ENCODE measurements around the gene RFC3.
A peak's percentile ranks its signal among the peaks of the same experiment; 100 is the strongest.

Gene RFC3

GRCh38 chr13:33815011-33815550, 2.9 kb upstream of the RFC3 start:
- no peak for DNase-seq

DNA sequence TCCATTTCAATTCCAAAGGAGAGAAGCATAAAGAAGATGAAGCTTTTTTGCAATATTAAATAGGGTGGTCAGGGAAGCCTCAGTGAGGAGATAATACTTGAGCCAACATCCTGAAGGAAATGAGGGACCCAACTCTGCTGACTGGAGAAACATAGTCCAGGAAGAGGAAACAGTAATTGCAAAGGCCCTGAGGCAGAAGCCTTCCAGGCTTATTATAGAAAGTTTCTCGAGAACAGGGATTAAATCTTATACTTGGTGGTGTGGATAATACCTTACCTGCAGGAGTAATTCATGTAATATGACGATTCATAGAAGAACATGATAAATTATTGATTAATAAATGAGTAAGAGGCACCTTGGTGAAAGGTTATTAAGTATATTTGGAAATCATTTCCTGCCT, 1.0 kb upstream of the RFC3 start:
- DNase-seq = no peak

GRCh38 chr13:33817513-33817900, 442 bp upstream of the RFC3 start:
- no peak for DNase-seq

GRCh38 chr13:33825083-33825482, 7.1 kb downstream of the RFC3 start:
- no peak for DNase-seq

- DNase-seq = no peak
Measured at GRCh38 chr13:33827139-33827538, 9.2 kb downstream of the RFC3 start.

DNA sequence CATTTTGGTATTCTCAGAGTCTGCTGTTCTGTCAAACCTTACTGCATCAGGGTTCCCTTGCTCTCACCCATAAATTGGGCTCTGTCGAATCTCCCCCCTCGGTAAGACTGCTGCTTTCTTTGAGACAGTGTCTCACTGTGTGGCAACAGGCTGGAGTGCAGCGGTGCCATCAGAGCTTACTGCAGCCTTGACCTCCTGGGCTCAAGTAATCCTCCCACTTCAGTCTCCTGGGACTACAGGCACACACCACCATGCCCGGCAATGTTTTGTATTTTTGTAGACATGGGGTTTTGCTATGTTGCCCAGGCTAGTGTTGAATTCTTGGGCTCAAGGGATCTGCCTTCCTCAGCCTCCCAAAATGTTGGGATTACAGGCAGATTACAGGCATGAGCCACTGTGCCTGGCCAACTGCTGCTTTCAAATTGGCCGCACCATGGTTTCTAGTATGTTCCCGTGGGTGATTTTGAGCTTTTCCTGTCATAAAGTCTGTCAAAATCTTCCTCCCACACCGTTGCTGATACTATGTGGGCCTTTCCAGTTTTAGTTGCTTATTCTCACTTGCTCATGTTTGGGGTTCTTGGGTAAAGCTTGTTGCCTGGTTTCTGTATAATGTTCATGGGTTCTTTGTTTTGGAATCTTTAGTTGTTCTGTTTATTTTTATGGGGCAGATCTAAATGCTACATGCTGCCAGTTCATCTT, 10.6 kb downstream of the RFC3 start:
- peak in 1 of 2 donors; percentile 34 for DNase-seq

GRCh38 chr13:33832872-33833271, 14.9 kb downstream of the RFC3 start:
- DNase-seq = no peak

GRCh38 chr13:33838647-33839046, 20.7 kb downstream of the RFC3 start:
- DNase-seq = no peak

DNA sequence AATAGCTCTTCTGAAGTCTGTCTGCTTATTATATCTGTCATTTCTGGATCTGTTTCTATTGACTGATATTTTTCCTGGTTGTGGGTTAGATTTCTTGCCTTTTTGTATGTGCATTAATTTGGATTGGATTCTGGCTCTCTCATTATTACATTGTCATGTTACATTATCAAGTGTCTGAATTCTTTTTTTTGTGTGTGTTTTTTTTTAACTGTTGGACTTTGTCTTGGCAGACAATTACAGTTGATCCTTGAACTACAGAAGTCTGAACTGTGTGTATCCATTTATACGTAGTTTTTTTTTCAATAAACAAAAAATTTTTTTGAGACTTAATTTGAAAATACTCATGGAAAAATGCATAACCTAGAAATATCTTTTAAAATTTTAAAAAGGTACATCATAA, 22.5 kb downstream of the RFC3 start:
- DNase-seq = no peak

GRCh38 chr13:33842207-33842606, 24.3 kb downstream of the RFC3 start:
- DNase-seq = no peak

- DNase-seq = no peak
Measured at GRCh38 chr13:33842986-33843385, 25.0 kb downstream of the RFC3 start.

- DNase-seq = no peak
Measured at GRCh38 chr13:33845572-33846302, 27.8 kb downstream of the RFC3 start.

GRCh38 chr13:33846303-33847062, 28.5 kb downstream of the RFC3 start:
- no peak for DNase-seq

DNA sequence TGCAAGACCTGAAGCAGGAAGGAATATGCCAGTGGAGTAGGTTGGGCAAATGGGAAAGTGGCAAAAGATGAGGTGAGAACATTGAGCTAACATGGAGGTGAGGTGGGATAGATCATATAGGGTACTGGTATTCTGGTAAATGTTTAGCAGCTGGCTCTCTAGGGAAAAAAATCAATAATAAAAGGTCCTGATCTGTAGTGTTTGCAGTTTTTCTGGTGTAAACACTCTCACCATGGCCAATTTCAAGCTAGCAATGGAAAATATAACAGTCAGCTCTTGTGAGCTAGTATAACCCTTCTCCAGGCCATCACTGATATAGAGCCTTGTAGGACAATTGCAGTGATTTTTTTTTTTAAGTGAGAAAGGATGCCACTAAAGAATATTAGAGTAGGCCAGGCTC, 31.3 kb downstream of the RFC3 start:
- DNase-seq = no peak

- no peak for DNase-seq
Measured at GRCh38 chr13:33855371-33855895, 37.5 kb downstream of the RFC3 start.

GRCh38 chr13:33859691-33860303, 41.8 kb downstream of the RFC3 start:
- no peak for DNase-seq

GRCh38 chr13:33860526-33860925, 42.6 kb downstream of the RFC3 start:
- no peak for DNase-seq

DNA sequence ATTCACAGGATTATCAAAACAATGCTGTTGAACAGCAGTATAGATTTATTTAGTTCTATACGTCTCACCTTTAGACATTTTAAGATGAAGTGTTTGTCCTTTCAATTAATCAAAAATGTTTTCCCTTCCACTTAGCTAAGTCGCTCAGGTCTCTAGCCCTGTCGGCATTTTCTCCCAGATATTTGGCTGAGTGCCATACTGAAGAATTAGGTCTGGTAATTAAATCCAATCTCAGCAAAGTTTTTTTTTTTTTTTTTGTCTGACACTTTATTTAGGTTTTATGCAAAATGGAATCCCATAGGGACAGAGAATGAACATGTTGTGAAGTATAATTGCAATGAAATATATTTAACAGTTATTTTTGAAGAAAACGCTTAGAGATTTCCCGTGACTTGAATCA, 44.1 kb downstream of the RFC3 start:
- DNase-seq = no peak

DNA sequence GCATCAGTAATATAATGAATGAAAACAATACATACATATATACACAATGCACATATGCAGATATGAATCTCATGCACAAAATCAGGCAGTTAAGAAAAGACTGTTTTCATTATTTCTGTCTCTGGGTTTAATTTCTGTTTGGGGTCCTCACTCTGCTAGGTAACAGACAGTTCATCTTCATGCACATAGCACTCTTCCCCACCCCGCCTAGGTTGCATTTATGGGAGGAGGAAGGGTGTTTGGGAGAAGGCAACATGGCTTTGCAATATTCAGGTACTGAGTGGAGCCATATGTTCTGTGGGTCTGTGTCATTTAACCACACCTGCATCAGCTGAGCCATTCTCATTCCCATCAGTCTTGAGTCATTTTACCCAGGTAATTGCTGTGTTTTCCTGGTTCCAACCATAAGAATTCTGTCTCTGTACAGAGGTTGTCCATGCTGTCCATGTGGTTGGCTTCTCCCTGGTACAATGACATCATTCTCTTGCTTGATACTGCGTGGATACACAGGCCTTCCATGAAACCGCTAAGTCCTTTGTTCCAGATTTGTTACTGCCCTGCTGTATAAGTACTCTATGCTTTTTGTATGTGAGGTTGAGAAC, 45.3 kb downstream of the RFC3 start:
- no peak for DNase-seq

GRCh38 chr13:33865945-33866344, 48.0 kb downstream of the RFC3 start:
- DNase-seq = no peak

DNA sequence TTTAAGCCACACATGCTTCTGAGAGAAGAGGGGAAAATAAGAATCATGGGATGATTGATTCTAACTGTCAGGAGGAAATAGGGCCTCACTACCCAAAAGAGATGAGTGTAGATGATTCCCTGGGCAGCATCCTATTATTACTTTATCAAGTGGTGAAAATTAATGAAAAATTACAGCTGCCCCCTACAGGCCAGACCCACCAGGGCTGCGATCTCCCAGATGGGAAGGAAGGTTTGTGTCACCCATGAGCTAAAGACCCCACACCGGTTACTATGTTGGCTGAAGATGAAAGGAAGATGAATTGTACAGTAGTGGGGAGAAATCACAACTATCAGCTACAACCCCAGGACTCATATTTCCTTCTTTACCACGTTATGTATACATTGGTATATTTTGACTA, 49.5 kb downstream of the RFC3 start:
- no peak for DNase-seq

DNA sequence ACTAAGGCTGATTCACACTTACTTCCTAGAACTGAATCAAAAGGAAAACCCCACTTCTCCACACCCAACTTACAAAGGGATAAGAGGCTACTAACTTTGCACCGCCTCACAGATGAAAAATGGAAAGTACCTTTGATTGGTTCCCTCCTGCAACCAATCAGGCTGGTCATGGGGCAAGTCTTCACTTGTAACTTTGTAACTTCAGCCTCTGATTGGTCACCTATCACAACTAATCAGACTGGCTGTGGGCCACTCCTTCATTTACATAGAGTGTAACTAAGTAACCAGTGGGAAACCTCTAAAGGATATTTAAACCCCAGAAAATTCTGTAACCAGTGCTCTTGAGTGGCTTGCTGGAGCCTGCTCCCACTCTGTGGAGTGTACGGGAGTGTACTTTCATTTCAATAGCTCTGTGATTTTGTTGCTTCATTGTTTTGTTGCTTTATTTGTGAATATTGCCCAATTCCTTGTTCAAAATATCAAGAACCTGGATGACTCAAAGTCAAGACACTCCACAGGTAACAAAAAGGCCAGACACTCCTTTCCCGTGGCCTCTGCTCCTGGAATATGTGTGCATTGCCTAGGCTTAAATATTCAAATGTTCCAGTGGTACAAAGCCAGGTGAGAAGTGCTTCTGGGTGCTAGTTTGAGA, 50.5 kb downstream of the RFC3 start:
- peak in 1 of 2 donors; percentile 1 for DNase-seq
